Subcutaneous adipose tissue (tissue), 4 donors: ENCODE data around the gene TMBIM4. TPM values are rescaled to one million over a fixed set of nuclear protein-coding genes. Genes with fewer than 3 reads are reported as not detected.

Source experiments
- CTCF ChIP-seq: fragments of 450-650 bp; IDR thresholded peaks from one replicate; pipeline ENCODE4 v1.5.1; 2016; ENCODE audit warnings: low read depth, mild to moderate bottlenecking, control low read depth, antibody characterized with exemption, moderate library complexity
- total RNA-seq, 4 donors: library from RNA; depleted of rRNA; stranded (reverse); fragments of >200 nt; gene quantifications; one replicate each; pipeline ENCODE4 v1.1.0, GENCODE V29; 2016

The TMBIM4 gene
- total RNA-seq, 4 donors from 2014 or later = 179 to 309 (median 205) TPM

- TF ChIP-seq CTCF = no peak
Measured at GRCh38 chr12:66159123-66159522, 10.7 kb downstream of the TMBIM4 start.

- no peak for TF ChIP-seq CTCF
Measured at GRCh38 chr12:66156654-66157053, 13.1 kb downstream of the TMBIM4 start.

- no peak for TF ChIP-seq CTCF
Measured at GRCh38 chr12:66154776-66155175, 15.0 kb downstream of the TMBIM4 start.

GRCh38 chr12:66152732-66153131 lies 17.1 kb downstream of the TMBIM4 start:
- no peak for TF ChIP-seq CTCF

GRCh38 chr12:66149702-66150398 lies 19.9 kb downstream of the TMBIM4 start:
- no peak for TF ChIP-seq CTCF

GRCh38 chr12:66144791-66145754 lies 24.7 kb downstream of the TMBIM4 start:
- TF ChIP-seq CTCF = no peak

- TF ChIP-seq CTCF = no peak
Measured at GRCh38 chr12:66143868-66144267, 25.9 kb downstream of the TMBIM4 start.
